ENCODE measurements around the gene SLC35E3. TPM values are rescaled to one million over a fixed set of nuclear protein-coding genes. Genes with fewer than 3 reads are reported as not detected.

The SLC35E3 gene
- total RNA-seq, 1 experiment from 2014 or later: 4.9 TPM

DNA sequence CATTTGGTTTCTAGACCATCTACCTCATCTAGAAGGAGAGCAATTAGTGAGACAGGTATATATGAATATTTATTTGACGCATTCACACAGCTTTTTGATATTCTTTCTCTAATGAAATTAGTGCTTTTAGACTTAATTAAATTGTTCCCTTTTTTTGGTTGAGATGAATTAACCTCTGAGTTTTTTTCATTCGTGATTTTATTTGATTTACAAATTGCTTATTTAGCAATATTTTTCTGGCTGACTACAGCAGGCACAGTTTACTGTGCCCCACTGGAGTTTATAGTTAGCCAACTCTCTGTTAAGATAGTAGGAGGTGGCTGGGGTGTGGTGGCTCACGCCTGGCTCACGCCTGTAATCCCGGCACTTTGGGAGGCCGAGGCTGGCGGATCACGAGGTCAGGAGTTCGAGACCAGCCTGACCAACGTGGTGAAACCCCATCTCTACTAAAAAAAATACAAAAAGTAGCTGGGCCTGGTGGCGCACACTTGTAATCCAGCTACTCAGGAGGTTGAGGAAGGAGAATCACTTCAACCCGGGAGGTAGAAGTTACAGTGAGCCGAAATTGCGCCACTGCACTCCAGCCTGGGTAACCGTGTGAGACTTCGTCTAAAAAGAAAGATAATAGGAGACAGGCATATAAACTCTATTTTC is 78.7 kb downstream of the SLC35E3 start:
- Histone ChIP-seq H3K27me3 (ENCODE audit: insufficient read depth, low read length) (no peaks in the 10 kb centered on the region), H3K36me3 (ENCODE audit: control insufficient read depth in 1 of 2, insufficient read depth in 2 of 2, low read length in 2 of 2) (peaks cover 58 to 71% of the 10 kb centered on the region in 2 experiments), H3K4me2 (ENCODE audit: low read length) (no peak overlapping the region), H3K4me1 (ENCODE audit: control insufficient read depth in 1 of 2, insufficient read depth in 2 of 2, low read length in 2 of 2) (no peaks in the 10 kb centered on the region), H3K9me2 (ENCODE audit: insufficient read depth) (no peaks in the 10 kb centered on the region), H4K20me1 (ENCODE audit: insufficient read depth) (peaks cover 9% of the 10 kb centered on the region; the same call in 1 of the 2 replicates), H3K9me3 (ENCODE audit: control insufficient read depth in 1 of 2, insufficient read depth in 1 of 2, low read depth in 1 of 2, low read length in 2 of 2) (no peaks in the 10 kb centered on the region), H3K79me2 (ENCODE audit: insufficient read depth, low read length) (peaks cover 74% of the 10 kb centered on the region), H2AFZ (ENCODE audit: low read depth, low read length, poor library complexity, severe bottlenecking) (no peak overlapping the region), H3K9ac (ENCODE audit: low read length) (no peak overlapping the region), H3K4me3 (replicated peaks in 1 of 2; ENCODE audit: low read depth in 1 of 2, low read length in 2 of 2) (no peak overlapping the region), H3K27ac (ENCODE audit: low read depth, low read length) (no peak overlapping the region)
- POLR2A ChIA-PET: no interaction called here
- CTCF ChIA-PET: no interaction called here
- ATAC-seq: no peak
- no peak for DNase-seq (ENCODE audit: low read depth, low spot score)
- intact Hi-C loops (cut with micrococcal nuclease): no loop called here
- no TSS peak for BruUV-seq (replicated peaks)
- RAD21 ChIA-PET (ENCODE audit: low non-redundant PET in 1 of 2, low total read pairs in 2 of 2, uncharacterized antibody in 2 of 2, unreplicated experiment in 2 of 2): no interaction called here
- TF ChIP-seq JUND (IDR thresholded peaks at IDR 0.05): no peak
- TF ChIP-seq, protein P1, sequence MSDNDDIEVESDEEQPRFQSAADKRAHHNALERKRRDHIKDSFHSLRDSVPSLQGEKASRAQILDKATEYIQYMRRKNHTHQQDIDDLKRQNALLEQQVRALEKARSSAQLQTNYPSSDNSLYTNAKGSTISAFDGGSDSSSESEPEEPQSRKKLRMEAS (IDR thresholded peaks at IDR 0.05): no peak
- TF ChIP-seq, protein P2, sequence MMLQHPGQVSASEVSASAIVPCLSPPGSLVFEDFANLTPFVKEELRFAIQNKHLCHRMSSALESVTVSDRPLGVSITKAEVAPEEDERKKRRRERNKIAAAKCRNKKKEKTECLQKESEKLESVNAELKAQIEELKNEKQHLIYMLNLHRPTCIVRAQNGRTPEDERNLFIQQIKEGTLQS (IDR thresholded peaks at IDR 0.05): no peak
- no peak for TF ChIP-seq CEBPB (IDR thresholded peaks at IDR 0.05; ENCODE audit: low read depth)

DNA sequence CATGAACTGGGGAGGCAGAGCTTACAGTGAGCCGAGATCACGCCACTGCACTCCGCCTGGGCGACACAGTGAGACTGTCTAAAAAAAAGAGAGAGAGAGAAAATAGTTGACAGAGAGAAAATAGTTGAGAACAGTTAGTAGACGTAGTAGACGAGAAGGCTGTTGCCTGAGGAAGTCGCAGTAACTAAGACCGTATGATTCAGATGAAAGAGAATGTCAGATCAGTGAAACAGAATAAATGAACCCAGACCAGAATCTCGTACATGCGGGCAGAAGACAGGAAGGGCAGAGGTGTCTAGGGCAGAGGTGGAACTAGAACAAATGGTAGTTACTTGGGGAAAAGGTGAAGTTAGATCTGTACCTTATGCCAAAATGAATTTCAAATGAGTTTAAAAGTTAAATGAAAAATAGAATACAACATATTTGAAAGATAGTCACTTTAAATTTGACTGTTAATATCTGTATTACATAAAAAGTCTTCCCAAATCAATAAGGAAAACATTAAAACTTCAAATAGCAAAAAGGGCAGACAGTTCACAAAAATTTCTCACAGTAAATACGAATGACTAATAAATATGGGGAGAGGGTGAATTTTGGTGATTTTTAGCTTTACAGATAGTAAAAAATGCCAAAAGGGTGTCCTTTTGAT is 79.7 kb downstream of the SLC35E3 start:
- H3K36me3 ChIP-seq (ENCODE audit: control insufficient read depth in 1 of 2, insufficient read depth in 2 of 2, low read length in 2 of 2): peaks cover 55 to 62% of the 10 kb centered on the region in 2 experiments
- TF ChIP-seq JUND (IDR thresholded peaks at IDR 0.05) (no peak), YY1 (IDR thresholded peaks at IDR 0.05; ENCODE audit: extremely low read depth, insufficient replicate concordance, low read depth, low read length) (no peak), SRF (IDR thresholded peaks at IDR 0.05; ENCODE audit: low read depth) (no peak), EZH2 (IDR thresholded peaks at IDR 0.05) (no peak), SP1 (IDR thresholded peaks at IDR 0.05; ENCODE audit: low read depth) (no peak), RAD21 (IDR thresholded peaks at IDR 0.05; ENCODE audit: low read depth) (no peak)
- TF ChIP-seq, protein P3, sequence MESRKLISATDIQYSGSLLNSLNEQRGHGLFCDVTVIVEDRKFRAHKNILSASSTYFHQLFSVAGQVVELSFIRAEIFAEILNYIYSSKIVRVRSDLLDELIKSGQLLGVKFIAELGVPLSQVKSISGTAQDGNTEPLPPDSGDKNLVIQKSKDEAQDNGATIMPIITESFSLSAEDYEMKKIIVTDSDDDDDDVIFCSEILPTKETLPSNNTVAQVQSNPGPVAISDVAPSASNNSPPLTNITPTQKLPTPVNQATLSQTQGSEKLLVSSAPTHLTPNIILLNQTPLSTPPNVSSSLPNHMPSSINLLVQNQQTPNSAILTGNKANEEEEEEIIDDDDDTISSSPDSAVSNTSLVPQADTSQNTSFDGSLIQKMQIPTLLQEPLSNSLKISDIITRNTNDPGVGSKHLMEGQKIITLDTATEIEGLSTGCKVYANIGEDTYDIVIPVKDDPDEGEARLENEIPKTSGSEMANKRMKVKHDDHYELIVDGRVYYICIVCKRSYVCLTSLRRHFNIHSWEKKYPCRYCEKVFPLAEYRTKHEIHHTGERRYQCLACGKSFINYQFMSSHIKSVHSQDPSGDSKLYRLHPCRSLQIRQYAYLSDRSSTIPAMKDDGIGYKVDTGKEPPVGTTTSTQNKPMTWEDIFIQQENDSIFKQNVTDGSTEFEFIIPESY (IDR thresholded peaks at IDR 0.05; ENCODE audit: extremely low read depth, insufficient replicate concordance, low read length): no peak
- TF ChIP-seq, protein P4, sequence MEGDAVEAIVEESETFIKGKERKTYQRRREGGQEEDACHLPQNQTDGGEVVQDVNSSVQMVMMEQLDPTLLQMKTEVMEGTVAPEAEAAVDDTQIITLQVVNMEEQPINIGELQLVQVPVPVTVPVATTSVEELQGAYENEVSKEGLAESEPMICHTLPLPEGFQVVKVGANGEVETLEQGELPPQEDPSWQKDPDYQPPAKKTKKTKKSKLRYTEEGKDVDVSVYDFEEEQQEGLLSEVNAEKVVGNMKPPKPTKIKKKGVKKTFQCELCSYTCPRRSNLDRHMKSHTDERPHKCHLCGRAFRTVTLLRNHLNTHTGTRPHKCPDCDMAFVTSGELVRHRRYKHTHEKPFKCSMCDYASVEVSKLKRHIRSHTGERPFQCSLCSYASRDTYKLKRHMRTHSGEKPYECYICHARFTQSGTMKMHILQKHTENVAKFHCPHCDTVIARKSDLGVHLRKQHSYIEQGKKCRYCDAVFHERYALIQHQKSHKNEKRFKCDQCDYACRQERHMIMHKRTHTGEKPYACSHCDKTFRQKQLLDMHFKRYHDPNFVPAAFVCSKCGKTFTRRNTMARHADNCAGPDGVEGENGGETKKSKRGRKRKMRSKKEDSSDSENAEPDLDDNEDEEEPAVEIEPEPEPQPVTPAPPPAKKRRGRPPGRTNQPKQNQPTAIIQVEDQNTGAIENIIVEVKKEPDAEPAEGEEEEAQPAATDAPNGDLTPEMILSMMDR (IDR thresholded peaks at IDR 0.05 in 2 of 3, conservative IDR thresholded peaks at IDR 0.05 in 1 of 3; ENCODE audit: borderline replicate concordance in 1 of 3, insufficient read depth in 1 of 3, low read depth in 2 of 3, low read length in 2 of 3): no peak

More for the DNA sequence above, 79.7 kb downstream of the SLC35E3 start:
- ATAC-seq (no peak), DNase-seq (ENCODE audit: low read depth, low spot score) (no peak)
- no peak overlapping the region for H3K9ac ChIP-seq (ENCODE audit: low read length)
- H3K79me2 ChIP-seq (ENCODE audit: insufficient read depth, low read length): peaks cover 72% of the 10 kb centered on the region
- H3K9me3 ChIP-seq (ENCODE audit: control insufficient read depth in 1 of 2, insufficient read depth in 1 of 2, low read depth in 1 of 2, low read length in 2 of 2): no peaks in the 10 kb centered on the region
- no peak overlapping the region for H2AFZ ChIP-seq (ENCODE audit: low read depth, low read length, poor library complexity, severe bottlenecking)
- ChIA-PET RAD21 (ENCODE audit: low non-redundant PET in 1 of 2, low total read pairs in 2 of 2, uncharacterized antibody in 2 of 2, unreplicated experiment in 2 of 2) (no interaction called here), POLR2A (no interaction called here), CTCF (no interaction called here)
- BruUV-seq (replicated peaks): no TSS peak
- peaks cover 13% of the 10 kb centered on the region; the same call in 1 of the 2 replicates for H4K20me1 ChIP-seq (ENCODE audit: insufficient read depth)
- intact Hi-C loops (cut with micrococcal nuclease): no loop called here
- H3K4me3 ChIP-seq (replicated peaks in 1 of 2; ENCODE audit: low read depth in 1 of 2, low read length in 2 of 2): no peak overlapping the region
- H3K4me1 ChIP-seq (ENCODE audit: control insufficient read depth in 1 of 2, insufficient read depth in 2 of 2, low read length in 2 of 2): no peaks in the 10 kb centered on the region
- H3K4me2 ChIP-seq (ENCODE audit: low read length): no peak overlapping the region
- no peak overlapping the region for H3K27ac ChIP-seq (ENCODE audit: low read depth, low read length)
- H3K9me2 ChIP-seq (ENCODE audit: insufficient read depth): no peaks in the 10 kb centered on the region
- no peaks in the 10 kb centered on the region for H3K27me3 ChIP-seq (ENCODE audit: insufficient read depth, low read length)

Data from HCT116 (cell line).